ENCODE results near the gene RYR2.

The RYR2 gene

DNA sequence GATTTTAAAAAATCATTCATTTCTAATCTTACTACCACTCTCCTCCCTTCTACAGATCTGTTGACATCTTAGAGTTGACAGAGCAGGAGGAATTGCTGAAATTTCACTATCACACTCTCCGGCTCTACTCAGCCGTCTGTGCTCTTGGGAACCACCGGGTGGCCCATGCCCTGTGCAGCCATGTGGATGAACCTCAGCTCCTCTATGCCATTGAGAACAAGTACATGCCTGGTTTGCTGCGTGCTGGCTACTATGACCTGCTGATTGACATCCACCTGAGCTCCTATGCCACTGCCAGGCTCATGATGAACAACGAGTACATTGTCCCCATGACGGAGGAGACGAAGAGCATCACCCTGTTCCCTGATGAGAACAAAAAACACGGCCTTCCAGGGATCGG, 572.0 kb downstream of the RYR2 start:
- no peak for DNase-seq (ENCODE audit: low spot score)
- TF ChIP-seq, protein P1, sequence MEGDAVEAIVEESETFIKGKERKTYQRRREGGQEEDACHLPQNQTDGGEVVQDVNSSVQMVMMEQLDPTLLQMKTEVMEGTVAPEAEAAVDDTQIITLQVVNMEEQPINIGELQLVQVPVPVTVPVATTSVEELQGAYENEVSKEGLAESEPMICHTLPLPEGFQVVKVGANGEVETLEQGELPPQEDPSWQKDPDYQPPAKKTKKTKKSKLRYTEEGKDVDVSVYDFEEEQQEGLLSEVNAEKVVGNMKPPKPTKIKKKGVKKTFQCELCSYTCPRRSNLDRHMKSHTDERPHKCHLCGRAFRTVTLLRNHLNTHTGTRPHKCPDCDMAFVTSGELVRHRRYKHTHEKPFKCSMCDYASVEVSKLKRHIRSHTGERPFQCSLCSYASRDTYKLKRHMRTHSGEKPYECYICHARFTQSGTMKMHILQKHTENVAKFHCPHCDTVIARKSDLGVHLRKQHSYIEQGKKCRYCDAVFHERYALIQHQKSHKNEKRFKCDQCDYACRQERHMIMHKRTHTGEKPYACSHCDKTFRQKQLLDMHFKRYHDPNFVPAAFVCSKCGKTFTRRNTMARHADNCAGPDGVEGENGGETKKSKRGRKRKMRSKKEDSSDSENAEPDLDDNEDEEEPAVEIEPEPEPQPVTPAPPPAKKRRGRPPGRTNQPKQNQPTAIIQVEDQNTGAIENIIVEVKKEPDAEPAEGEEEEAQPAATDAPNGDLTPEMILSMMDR (IDR thresholded peaks at IDR 0.05; ENCODE audit: extremely low read depth, missing control alignments) = no peak

DNA sequence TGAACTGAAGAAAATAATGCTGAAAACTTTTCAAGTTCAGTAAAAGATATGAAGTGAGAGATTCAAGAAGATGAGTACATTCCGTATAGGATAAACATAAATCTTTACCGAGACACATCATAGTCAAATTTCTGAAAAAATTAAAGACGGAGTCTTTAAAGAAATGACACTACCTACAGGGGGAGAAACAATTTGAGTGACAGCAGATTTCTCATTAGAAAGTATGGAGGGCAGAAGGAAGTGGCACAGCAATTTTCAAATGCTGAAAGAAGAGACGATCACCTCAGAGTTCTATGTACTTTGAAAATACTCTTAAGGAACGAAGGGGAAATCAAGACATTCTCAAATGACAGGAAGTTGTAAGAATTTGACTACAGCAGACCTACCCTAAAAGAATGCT, 577.6 kb downstream of the RYR2 start:
- TF ChIP-seq, protein P1 (IDR thresholded peaks at IDR 0.05; ENCODE audit: extremely low read depth, missing control alignments) = no peak
- DNase-seq (ENCODE audit: low spot score) = no peak

DNA sequence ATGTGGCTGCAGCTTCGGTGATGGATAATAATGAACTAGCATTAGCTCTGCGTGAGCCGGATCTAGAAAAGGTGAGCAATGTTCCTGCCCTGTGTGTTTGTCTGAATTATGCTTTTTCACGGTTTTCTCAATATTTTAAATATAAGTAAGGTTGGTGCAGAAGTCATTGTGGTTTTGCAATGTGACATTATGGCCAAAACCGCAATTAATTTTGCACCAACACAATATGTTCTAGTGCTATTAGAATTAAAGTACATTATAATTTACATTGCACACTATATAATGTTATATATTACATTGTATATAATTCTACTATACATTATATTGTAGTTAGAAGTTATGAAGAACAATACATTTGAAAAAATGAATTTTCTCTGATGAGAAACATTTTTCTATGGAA, 592.9 kb downstream of the RYR2 start:
- TF ChIP-seq, protein P1 (IDR thresholded peaks at IDR 0.05; ENCODE audit: extremely low read depth, missing control alignments) = no peak

GRCh38 chr1:237638555-237638954, 596.6 kb downstream of the RYR2 start:
- no peak for DNase-seq (ENCODE audit: low spot score)
- TF ChIP-seq, protein P1 (IDR thresholded peaks at IDR 0.05; ENCODE audit: extremely low read depth, missing control alignments) = no peak

More for the DNA sequence above, 592.9 kb downstream of the RYR2 start:
- DNase-seq (ENCODE audit: low spot score) = no peak

- TF ChIP-seq, protein P1 (IDR thresholded peaks at IDR 0.05; ENCODE audit: extremely low read depth, missing control alignments) = no peak
- DNase-seq (ENCODE audit: low spot score) = no peak
Observed at GRCh38 chr1:237640011-237640671, 598.2 kb downstream of the RYR2 start.

GRCh38 chr1:237640966-237641365, 599.0 kb downstream of the RYR2 start:
- TF ChIP-seq, protein P1 (IDR thresholded peaks at IDR 0.05; ENCODE audit: extremely low read depth, missing control alignments) = no peak
- no peak for DNase-seq (ENCODE audit: low spot score)

DNA sequence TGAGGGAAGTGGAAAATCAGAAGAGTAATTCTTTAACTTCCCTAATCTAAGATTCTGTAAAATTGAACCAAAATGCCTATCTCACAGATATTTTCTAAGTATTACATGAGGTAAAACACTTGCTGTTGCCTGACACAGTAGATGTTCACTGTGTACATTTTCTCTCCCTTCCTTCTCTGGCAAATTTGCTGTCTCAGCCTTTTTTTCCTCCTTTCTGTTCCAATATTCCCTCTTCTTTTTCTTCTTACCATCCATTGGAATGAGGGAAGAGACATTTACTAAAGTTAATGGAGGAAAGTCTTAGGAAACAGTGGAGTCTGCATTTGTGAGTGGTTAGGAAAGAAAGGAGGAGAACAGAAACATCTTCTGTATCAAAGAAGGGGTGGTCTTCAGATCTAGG, 608.8 kb downstream of the RYR2 start:
- TF ChIP-seq, protein P1 (IDR thresholded peaks at IDR 0.05; ENCODE audit: extremely low read depth, missing control alignments) = no peak

More for the DNA sequence above, 608.8 kb downstream of the RYR2 start:
- no peak for DNase-seq (ENCODE audit: low spot score)
